ENCODE data around the gene THTPA. TPM values are rescaled to one million over a fixed set of nuclear protein-coding genes. Genes with fewer than 3 reads are reported as not detected.

The THTPA gene
- total and polyA plus RNA-seq, 2 of the 13 experiments (the other 11 are each of a cell fraction or from before 2014, with no cell fraction given), result 7.4 to 8.7 TPM

DNA sequence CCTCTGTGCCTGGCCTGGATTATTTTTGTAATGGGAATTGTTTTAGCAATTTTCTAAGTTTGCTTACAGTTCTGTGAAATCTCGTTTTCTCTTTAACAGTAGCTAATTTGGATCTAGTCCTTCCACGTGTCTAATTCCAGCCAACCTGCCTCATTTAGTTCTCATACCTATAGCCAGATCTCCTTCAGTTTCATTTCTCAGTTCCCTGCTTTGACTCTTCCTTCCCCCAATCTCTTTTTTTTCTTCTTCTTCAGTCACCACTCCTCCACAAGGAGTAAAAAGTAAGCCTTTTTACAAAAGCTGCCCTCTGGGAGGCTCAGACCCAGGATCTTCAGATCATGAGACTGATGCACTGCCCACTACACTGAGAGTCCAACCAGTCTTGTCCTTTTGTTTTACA lies 1.4 kb downstream of the THTPA start:
- in situ Hi-C loops (cut with HindIII; ENCODE audit: extremely low pct_ligation_motif_present, low pct_unique_long_range_greater_than_20kb), result loop anchor here (5.0 kb wide), 2 partner anchors 75 to 235 kb away; partner anchors contain the start of gene PABPN1
- Histone ChIP-seq H2AFZ (ENCODE audit: low read length) (no peak overlapping the region), H3K4me1 (ENCODE audit: insufficient read depth, low read length) (peaks cover 54% of the 10 kb centered on the region), H3K9ac (ENCODE audit: insufficient read depth, low read depth, low read length) (peak overlapping the region; percentile 5; the same call in 1 of the 2 replicates), H4K20me1 (ENCODE audit: insufficient read depth, low read length) (peaks cover 5% of the 10 kb centered on the region; the same call in 1 of the 2 replicates), H3K79me2 (ENCODE audit: insufficient read depth, low read length) (peaks cover 9% of the 10 kb centered on the region), H3K27ac (ENCODE audit: extremely low read length, insufficient read depth, low read length) (no peak overlapping the region), H3K9me3 (ENCODE audit: low read length) (no peaks in the 10 kb centered on the region), H3K4me2 (ENCODE audit: low read depth, low read length) (peak overlapping the region; percentile 98; the same call in 1 of the 2 replicates), H3K27me3 (ENCODE audit: control insufficient read depth in 1 of 2, insufficient read depth in 2 of 2, low read length in 2 of 2) (no peaks in the 10 kb centered on the region; a peak in 1 of 5 replicates), H3K4me3 (replicated peaks in 1 of 3; ENCODE audit: insufficient read depth in 1 of 3, low read depth in 2 of 3, low read length in 3 of 3) (no peak overlapping the region; a peak in 1 of 6 replicates), H3K36me3 (replicated peaks in 1 of 2; ENCODE audit: control insufficient read depth in 1 of 2, insufficient read depth in 2 of 2, low read length in 2 of 2) (peaks cover 32 to 36% of the 10 kb centered on the region in 2 experiments)
- TF ChIP-seq RBFOX2 (IDR thresholded peaks at IDR 0.05; ENCODE audit: low read depth, low read length), result 0 out of 2 replicates have a peak, but pooled peaks have one; percentile 30
- TF ChIP-seq ZNF232 (CRISPR knock-in tag; IDR thresholded peaks at IDR 0.05; ENCODE audit: borderline replicate concordance), result 0 out of 2 replicates have a peak, but pooled peaks have one; percentile 3
- no peak for TF ChIP-seq ZNF598 (CRISPR knock-in tag; IDR thresholded peaks at IDR 0.05; ENCODE audit: borderline replicate concordance)
- TF ChIP-seq NBN (conservative IDR thresholded peaks at IDR 0.05), result 0 out of 2 replicates have a peak, but pooled peaks have one; percentile 47
- ATAC-seq (no peak), FAIRE-seq (no peak), DNase-seq (ENCODE audit: low spot score) (no peak)
- ChIA-PET CTCF (ENCODE audit: low intra/inter-chr PET ratio, low total read pairs) (interaction anchor here (1.2 to 10.9 kb wide), 3 partner anchors 10 to 76 kb away, joined by 3 to 275 read pairs (median 3); partner anchors contain the start of gene AP1G2), POLR2A (interaction anchor here (0.8 to 7.6 kb wide), 11 partner anchors 9 to 538 kb away, joined by 3 to 113 read pairs (median 5); partner anchors contain the start of genes AP1G2, DHRS2 and PABPN1)
- intact Hi-C loops (cut with micrococcal nuclease; ENCODE audit: unreplicated experiment), result loop anchor here (2.0 to 5.0 kb wide), 2 partner anchors 235 to 290 kb away; no protein-coding TSS in a partner anchor
- BruUV-seq (replicated peaks), result no TSS peak
- 85% methylated on average over 2 of the region's 2 CpGs for WGBS (ENCODE audit: low lambda C conversion rate)

DNA sequence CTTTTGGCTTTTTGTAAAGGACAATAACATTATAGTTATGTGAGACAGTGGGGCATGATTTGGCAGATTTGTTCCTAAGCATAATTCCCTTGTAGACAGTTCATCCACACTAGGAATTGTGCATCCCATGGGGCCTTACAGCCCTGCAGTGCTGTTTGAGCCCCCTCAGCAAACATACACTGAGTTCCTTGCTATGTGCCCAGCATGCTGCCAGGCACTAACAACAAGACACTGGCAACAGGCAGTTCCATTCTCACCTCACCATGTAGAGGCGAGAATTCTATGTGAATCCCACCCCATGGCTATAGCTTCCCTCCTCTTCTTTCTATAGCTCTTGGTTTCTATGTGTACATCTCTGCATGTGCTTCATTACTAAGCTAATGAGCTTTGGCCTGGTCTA lies 1.9 kb downstream of the THTPA start:
- POLR2A ChIA-PET, result interaction anchor here (0.7 to 7.6 kb wide), 10 partner anchors 10 to 326 kb away, joined by 3 to 113 read pairs (median 6); partner anchors contain the start of genes AP1G2, DHRS2 and PABPN1
- TF ChIP-seq RBAK (CRISPR knock-in tag; IDR thresholded peaks at IDR 0.05) (no peak), ZSCAN21 (CRISPR knock-in tag; IDR thresholded peaks at IDR 0.05; ENCODE audit: borderline replicate concordance) (0 out of 2 replicates have a peak, but pooled peaks have one; percentile 32), KDM2A (CRISPR knock-in tag; IDR thresholded peaks at IDR 0.05; ENCODE audit: borderline replicate concordance, low read depth) (peak; percentile 45), GTF2F1 (IDR thresholded peaks at IDR 0.05; ENCODE audit: low read length) (no peak), PAF1 (CRISPR knock-in tag; IDR thresholded peaks at IDR 0.05) (peak; percentile 67; the same call in 1 of the 2 replicates), ZNF615 (CRISPR knock-in tag; IDR thresholded peaks at IDR 0.05; ENCODE audit: borderline replicate concordance) (no peak), ZNF709 (CRISPR knock-in tag; IDR thresholded peaks at IDR 0.05) (no peak), ZNF558 (CRISPR knock-in tag; IDR thresholded peaks at IDR 0.05; ENCODE audit: borderline replicate concordance) (no peak), TARDBP (CRISPR knock-in tag; IDR thresholded peaks at IDR 0.05) (0 out of 2 replicates have a peak, but pooled peaks have one; percentile 17)
- TF ChIP-seq, protein P1, sequence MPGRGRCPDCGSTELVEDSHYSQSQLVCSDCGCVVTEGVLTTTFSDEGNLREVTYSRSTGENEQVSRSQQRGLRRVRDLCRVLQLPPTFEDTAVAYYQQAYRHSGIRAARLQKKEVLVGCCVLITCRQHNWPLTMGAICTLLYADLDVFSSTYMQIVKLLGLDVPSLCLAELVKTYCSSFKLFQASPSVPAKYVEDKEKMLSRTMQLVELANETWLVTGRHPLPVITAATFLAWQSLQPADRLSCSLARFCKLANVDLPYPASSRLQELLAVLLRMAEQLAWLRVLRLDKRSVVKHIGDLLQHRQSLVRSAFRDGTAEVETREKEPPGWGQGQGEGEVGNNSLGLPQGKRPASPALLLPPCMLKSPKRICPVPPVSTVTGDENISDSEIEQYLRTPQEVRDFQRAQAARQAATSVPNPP (CRISPR knock-in tag; IDR thresholded peaks at IDR 0.05), result 0 out of 2 replicates have a peak, but pooled peaks have one; percentile 32
- TF ChIP-seq, protein P2, sequence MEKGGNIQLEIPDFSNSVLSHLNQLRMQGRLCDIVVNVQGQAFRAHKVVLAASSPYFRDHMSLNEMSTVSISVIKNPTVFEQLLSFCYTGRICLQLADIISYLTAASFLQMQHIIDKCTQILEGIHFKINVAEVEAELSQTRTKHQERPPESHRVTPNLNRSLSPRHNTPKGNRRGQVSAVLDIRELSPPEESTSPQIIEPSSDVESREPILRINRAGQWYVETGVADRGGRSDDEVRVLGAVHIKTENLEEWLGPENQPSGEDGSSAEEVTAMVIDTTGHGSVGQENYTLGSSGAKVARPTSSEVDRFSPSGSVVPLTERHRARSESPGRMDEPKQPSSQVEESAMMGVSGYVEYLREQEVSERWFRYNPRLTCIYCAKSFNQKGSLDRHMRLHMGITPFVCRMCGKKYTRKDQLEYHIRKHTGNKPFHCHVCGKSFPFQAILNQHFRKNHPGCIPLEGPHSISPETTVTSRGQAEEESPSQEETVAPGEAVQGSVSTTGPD (CRISPR knock-in tag; IDR thresholded peaks at IDR 0.05), result no peak

More for the DNA sequence above, 1.9 kb downstream of the THTPA start:
- H3K27me3 ChIP-seq (ENCODE audit: control insufficient read depth in 1 of 2, insufficient read depth in 2 of 2, low read length in 2 of 2), result no peaks in the 10 kb centered on the region; a peak in 1 of 5 replicates
- no TSS peak for BruUV-seq (replicated peaks)
- CTCF ChIA-PET (ENCODE audit: low intra/inter-chr PET ratio, low total read pairs), result interaction anchor here (1.2 to 10.9 kb wide), 3 partner anchors 10 to 77 kb away, joined by 3 to 275 read pairs (median 3); partner anchors contain the start of gene AP1G2
- H3K9ac ChIP-seq (ENCODE audit: insufficient read depth, low read depth, low read length), result no peak overlapping the region
- intact Hi-C loops (cut with micrococcal nuclease; ENCODE audit: unreplicated experiment) (loop anchor here (2.0 to 5.0 kb wide), 2 partner anchors 235 to 291 kb away; no protein-coding TSS in a partner anchor), in situ Hi-C loops (cut with HindIII; ENCODE audit: extremely low pct_ligation_motif_present, low pct_unique_long_range_greater_than_20kb) (loop anchor here (5.0 kb wide), 2 partner anchors 76 to 236 kb away; partner anchors contain the start of gene PABPN1)
- peaks cover 32 to 39% of the 10 kb centered on the region in 2 experiments for H3K36me3 ChIP-seq (replicated peaks in 1 of 2; ENCODE audit: control insufficient read depth in 1 of 2, insufficient read depth in 2 of 2, low read length in 2 of 2)
- peaks cover 9% of the 10 kb centered on the region for H3K79me2 ChIP-seq (ENCODE audit: insufficient read depth, low read length)
- FAIRE-seq, result no peak
- 97% methylated on average over 1 of the region's 1 CpG for WGBS (ENCODE audit: low lambda C conversion rate)
- no peak overlapping the region for H3K4me2 ChIP-seq (ENCODE audit: low read depth, low read length)
- no peak for DNase-seq (ENCODE audit: low spot score)
- H3K27ac ChIP-seq (ENCODE audit: extremely low read length, insufficient read depth, low read length), result no peak overlapping the region
- H2AFZ ChIP-seq (ENCODE audit: low read length), result no peak overlapping the region
- H3K9me3 ChIP-seq (ENCODE audit: low read length), result no peaks in the 10 kb centered on the region
- ATAC-seq, result no peak
- no peak overlapping the region for H3K4me3 ChIP-seq (replicated peaks in 1 of 3; ENCODE audit: insufficient read depth in 1 of 3, low read depth in 2 of 3, low read length in 3 of 3)
- H3K4me1 ChIP-seq (ENCODE audit: insufficient read depth, low read length), result peaks cover 54% of the 10 kb centered on the region
- H4K20me1 ChIP-seq (ENCODE audit: insufficient read depth, low read length), result peaks cover 9% of the 10 kb centered on the region; the same call in 1 of the 2 replicates

All from HepG2 (cell line).